Measurements from ENCODE around the gene BOLA3.
"Not testable (repeated sequence)": the region's sequence is repeated elsewhere in the genome, so short reads cannot be mapped to it uniquely, and the experiment has no call there.

Gene BOLA3

GRCh38 chr2:74147727-74148456 lies at the start of gene BOLA3:
Gene BOLA3, minus strand, starts transcription at chr2:74147912. Its CDS starts 38 bp downstream, at chr2:74147874.
- DNase-seq: peak; percentile 67 to 78

- no peak for DNase-seq
Observed at GRCh38 chr2:74197049-74197448, 49.3 kb upstream of the BOLA3 start.

- DNase-seq: no peak
Observed at GRCh38 chr2:74194799-74195198, 47.1 kb upstream of the BOLA3 start.

- no peak for DNase-seq
Observed at GRCh38 chr2:74191596-74192380, 44.1 kb upstream of the BOLA3 start.

- DNase-seq: no peak
Observed at GRCh38 chr2:74188696-74189095, 41.0 kb upstream of the BOLA3 start.

- no peak for DNase-seq
Observed at GRCh38 chr2:74188018-74188601, 40.4 kb upstream of the BOLA3 start.

- not testable (repeated sequence) for DNase-seq
Observed at GRCh38 chr2:74186706-74187105, 39.0 kb upstream of the BOLA3 start.

GRCh38 chr2:74186038-74186437 lies 38.3 kb upstream of the BOLA3 start:
- no peak for DNase-seq

- DNase-seq: no peak
Observed at GRCh38 chr2:74183878-74184277, 36.2 kb upstream of the BOLA3 start.

GRCh38 chr2:74181739-74182138 lies 34.0 kb upstream of the BOLA3 start:
- peak; percentile 90 to 95 for DNase-seq

GRCh38 chr2:74179063-74179865 lies 31.6 kb upstream of the BOLA3 start:
- DNase-seq: no peak

- peak; percentile 91 to 97 for DNase-seq
Observed at GRCh38 chr2:74178211-74179062, 30.7 kb upstream of the BOLA3 start, which contains the start of gene MOB1A. Gene MOB1A, minus strand, starts transcription at chr2:74178879. Its CDS starts 205 bp downstream, at chr2:74178674.

GRCh38 chr2:74177696-74178095 lies 30.0 kb upstream of the BOLA3 start:
- no peak for DNase-seq

GRCh38 chr2:74174909-74175308 lies 27.2 kb upstream of the BOLA3 start:
- no peak for DNase-seq

GRCh38 chr2:74168739-74169138 lies 21.0 kb upstream of the BOLA3 start:
- DNase-seq: no peak

GRCh38 chr2:74164761-74165160 lies 17.0 kb upstream of the BOLA3 start:
- no peak for DNase-seq

GRCh38 chr2:74162951-74163350 lies 15.2 kb upstream of the BOLA3 start:
- no peak for DNase-seq

GRCh38 chr2:74155830-74156229 lies 8.1 kb upstream of the BOLA3 start:
- DNase-seq: no peak

GRCh38 chr2:74152954-74153353 lies 5.2 kb upstream of the BOLA3 start:
- no peak for DNase-seq

GRCh38 chr2:74149570-74150319 lies 2.0 kb upstream of the BOLA3 start:
- no peak for DNase-seq

GRCh38 chr2:74149247-74149525 lies 1.5 kb upstream of the BOLA3 start:
- DNase-seq: no peak
